ENCODE measurements around the gene VASP. TPM values are rescaled to one million over a fixed set of nuclear protein-coding genes. Genes with fewer than 3 reads are reported as not detected.

The VASP gene
- total RNA-seq, 4 donors from 2014 or later: 47.0 to 132 (median 68.7) TPM

DNA sequence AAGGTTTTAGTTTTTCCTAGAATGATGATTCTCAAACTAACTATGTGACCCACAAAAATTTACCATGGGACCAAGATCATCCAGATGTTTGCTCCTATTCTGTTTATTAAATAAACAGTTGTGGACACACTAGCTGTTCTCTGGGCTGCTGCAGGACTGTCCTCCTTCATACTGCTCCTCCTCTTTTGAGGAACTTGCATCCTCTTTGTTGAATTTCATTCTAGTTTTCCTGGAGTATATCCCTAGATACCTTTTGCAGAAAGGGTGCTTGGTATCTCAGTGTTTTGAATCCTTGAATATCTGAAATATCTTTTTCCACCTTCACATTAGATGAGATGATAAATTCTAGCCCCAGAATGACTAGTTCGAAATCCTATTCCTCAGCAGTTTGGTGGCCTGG is 24.1 kb downstream of the VASP start:
- no peak for ATAC-seq (ENCODE audit: low FRiP score)
- TF ChIP-seq CTCF (IDR thresholded peaks at IDR 0.05): no peak
- no peak for DNase-seq (ENCODE audit: low spot score)

- TF ChIP-seq CTCF (IDR thresholded peaks at IDR 0.05): no peak
- DNase-seq (ENCODE audit: low spot score) (no peak), ATAC-seq (ENCODE audit: low FRiP score) (no peak)
Measured at GRCh38 chr19:45539459-45539858, 32.2 kb downstream of the VASP start.

GRCh38 chr19:45542234-45542668 is 35.0 kb downstream of the VASP start:
- ATAC-seq (ENCODE audit: low FRiP score) (no peak), DNase-seq (ENCODE audit: low spot score) (no peak)
- no peak for TF ChIP-seq CTCF (IDR thresholded peaks at IDR 0.05)

- TF ChIP-seq CTCF (IDR thresholded peaks at IDR 0.05): no peak
- ATAC-seq (ENCODE audit: low FRiP score): no peak
- DNase-seq (ENCODE audit: low spot score): no peak
Measured at GRCh38 chr19:45547211-45547770, 40.0 kb downstream of the VASP start.

- ATAC-seq (ENCODE audit: low FRiP score) (no peak), DNase-seq (ENCODE audit: low spot score) (no peak)
- TF ChIP-seq CTCF (IDR thresholded peaks at IDR 0.05): no peak
Measured at GRCh38 chr19:45547965-45548609, 40.8 kb downstream of the VASP start.

- no peak for TF ChIP-seq CTCF (IDR thresholded peaks at IDR 0.05)
- DNase-seq (ENCODE audit: low spot score) (no peak), ATAC-seq (ENCODE audit: low FRiP score) (no peak)
Measured at GRCh38 chr19:45553464-45553863, 46.2 kb downstream of the VASP start.

GRCh38 chr19:45554481-45554880 is 47.2 kb downstream of the VASP start:
- ATAC-seq (ENCODE audit: low FRiP score): no peak
- no peak for TF ChIP-seq CTCF (IDR thresholded peaks at IDR 0.05)
- no peak for DNase-seq (ENCODE audit: low spot score)

Measured in omental fat pad (tissue), 4 donors.